Activated CD4-positive, alpha-beta T cell treated with anti-CD3 and anti-CD28 coated beads, Interleukin-2, amount 50 U/mL, for 16 hours (primary cell): ENCODE results near the gene CNIH1.
"Not testable (repeated sequence)": the region's sequence is repeated elsewhere in the genome, so short reads cannot be mapped to it uniquely, and the experiment has no call there.

Experiments
- DNase-seq: peaks from one replicate; pipeline ENCODE4 v3.0.0-alpha.2; 2020

Gene CNIH1

GRCh38 chr14:54425537-54426274, 15.5 kb downstream of the CNIH1 start:
- DNase-seq: no peak

DNA sequence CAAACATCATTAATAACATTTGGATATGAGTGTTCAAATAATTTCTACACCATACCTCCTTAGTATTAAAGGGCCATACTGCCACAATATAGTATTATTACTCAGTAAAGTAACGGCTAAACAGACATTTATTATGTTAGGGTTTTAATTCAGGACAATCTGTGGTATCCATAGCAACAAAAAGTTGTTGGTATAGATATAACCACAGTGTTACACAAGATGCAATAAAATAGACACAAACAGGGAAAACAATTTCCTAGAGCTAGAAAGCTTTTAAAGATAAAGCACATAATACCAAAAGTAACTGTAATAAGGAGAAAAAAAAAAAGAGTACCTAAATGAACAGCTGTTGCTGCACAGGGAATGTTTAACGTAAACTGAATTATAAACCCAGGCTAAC, 16.1 kb downstream of the CNIH1 start:
- no peak for DNase-seq

DNA sequence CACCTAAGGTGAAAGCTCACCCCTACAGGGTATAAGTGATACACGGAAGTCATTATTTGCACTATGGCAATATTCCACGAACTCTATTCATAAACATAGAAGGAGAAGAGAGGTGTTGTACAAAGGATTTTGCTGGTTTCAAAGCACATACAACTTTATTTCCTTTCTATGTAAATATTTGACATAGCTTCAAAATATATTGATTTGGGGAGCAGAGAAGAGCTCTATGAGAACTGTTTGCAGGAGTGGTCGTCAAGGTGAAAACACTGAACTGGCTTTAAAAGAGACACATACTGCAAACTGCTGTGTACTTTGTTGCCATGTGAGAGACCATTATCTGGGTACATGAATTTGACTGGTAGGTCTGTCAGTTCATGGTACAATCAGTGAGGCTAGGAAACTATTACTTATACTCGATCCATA, 16.7 kb downstream of the CNIH1 start:
- no peak for DNase-seq

GRCh38 chr14:54423991-54424390, 17.2 kb downstream of the CNIH1 start:
- DNase-seq: no peak

- DNase-seq: no peak
Observed at GRCh38 chr14:54420478-54421142, 20.6 kb downstream of the CNIH1 start.

DNA sequence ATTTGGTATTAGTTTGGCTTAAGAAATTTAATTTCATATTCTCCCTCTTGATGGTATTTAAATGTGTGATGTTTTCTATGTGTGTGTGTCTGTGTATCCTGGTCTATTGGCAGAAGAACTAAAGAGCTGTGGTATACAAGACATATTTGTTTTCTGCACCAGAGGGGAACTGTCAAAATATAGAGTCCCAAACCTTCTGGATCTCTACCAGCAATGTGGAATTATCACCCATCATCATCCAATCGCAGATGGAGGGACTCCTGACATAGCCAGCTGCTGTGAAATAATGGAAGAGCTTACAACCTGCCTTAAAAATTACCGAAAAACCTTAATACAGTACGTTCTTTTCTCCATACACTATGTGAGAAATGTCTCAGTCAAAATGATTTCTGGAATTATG, 29.8 kb downstream of the CNIH1 start:
- DNase-seq: no peak

DNA sequence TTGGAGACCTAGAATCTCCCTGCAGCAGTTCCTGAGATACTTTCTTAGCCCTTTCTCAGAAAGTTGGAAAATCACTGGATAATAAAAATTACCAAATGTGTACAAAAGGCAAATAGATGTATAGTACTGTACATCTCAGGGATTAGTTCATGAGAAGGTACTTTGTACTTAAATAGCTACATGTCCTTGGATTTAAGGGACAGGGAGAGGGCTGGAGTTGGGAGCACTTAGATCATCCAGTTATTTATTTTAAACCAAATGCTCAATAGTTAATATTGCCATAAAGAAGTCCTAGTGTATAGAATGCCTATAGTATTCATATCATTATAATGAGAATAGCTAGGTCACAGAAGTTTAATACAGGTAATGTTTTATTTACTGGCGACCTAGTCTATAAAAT, 31.0 kb downstream of the CNIH1 start:
- DNase-seq: no peak

GRCh38 chr14:54403401-54404005, 37.7 kb downstream of the CNIH1 start:
- DNase-seq: not testable (repeated sequence)

DNA sequence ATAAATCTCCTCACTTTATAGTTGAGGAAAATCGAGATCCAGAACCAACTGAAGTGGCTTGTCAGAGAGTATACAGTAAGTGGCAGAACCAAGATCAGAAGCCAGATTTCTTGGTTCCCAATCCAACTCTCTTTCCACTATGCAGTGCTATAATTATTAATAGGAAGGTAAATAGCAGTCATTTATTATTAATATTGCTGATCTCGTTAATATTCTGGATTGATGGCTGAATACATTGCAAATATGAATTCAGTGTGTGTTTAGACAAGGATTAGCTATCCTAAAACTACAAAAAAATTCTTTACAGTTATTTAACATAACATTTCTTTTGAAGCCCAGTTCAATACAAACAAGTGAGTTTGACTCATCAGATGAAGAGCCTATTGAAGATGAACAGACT, 41.6 kb downstream of the CNIH1 start:
- no peak for DNase-seq

DNA sequence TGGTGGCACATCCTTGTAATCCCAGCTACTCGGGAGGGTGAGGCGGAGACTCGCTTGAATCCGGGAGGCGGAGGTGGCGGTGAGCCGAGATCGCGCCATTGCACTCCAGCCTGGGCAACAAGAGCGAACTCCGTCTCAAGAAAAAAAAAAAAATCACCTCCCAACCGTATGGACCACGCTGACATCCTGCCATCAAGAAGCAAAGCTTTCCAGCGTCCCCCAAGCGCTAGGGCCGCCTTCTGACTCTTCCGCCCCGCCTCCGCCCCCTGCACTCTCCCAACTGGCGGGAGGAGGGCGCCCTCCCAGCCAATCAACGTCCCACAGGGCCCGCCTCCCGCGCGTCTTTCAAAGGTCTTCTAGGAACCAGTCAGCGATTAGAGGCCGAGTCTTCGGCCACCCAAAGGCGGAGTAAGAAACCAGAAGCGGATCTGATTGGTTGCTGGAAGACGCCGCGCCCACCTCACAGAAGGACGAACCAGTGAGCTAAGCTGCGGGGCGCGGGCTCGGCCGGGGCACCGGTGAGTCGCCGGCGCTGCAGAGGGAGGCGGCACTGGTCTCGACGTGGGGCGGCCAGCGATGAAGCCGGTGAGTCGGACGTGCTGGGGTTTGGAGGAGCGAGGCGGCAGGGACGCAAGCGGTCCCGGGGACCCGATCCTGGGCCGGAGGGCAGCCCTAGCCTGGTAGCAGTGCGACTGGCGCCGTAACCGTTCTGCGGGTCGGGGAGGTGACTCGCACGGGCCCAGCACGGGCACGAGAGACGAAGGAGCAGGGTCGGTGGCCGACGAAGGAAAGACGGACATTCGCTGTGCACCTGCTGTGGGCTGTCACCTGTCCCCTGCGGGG, 44.5 kb downstream of the CNIH1 start, which contains the start of gene CDKN3:
CDKN3 (plus strand) TSS at position 515 of the 843 bp plus-strand sequence; CDS start at position 577, 62 bp downstream.
- DNase-seq: peak; percentile 98

DNA sequence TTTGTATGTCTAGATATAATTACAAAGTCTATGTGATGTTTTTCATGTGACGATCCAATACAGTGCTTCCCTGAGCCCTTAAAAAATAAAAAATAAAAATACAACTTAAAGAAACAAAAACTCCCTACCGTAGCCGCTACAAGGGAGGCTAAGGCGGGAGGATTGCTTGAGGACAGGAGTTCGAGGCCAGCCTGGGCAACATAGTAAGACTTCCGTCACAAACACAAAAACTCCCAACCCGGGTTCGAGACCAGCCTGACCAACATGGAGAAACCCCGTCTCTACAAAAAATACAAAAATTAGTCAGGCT, 45.0 kb downstream of the CNIH1 start:
- DNase-seq: no peak

GRCh38 chr14:54395716-54396115, 45.5 kb downstream of the CNIH1 start:
- DNase-seq: no peak

DNA sequence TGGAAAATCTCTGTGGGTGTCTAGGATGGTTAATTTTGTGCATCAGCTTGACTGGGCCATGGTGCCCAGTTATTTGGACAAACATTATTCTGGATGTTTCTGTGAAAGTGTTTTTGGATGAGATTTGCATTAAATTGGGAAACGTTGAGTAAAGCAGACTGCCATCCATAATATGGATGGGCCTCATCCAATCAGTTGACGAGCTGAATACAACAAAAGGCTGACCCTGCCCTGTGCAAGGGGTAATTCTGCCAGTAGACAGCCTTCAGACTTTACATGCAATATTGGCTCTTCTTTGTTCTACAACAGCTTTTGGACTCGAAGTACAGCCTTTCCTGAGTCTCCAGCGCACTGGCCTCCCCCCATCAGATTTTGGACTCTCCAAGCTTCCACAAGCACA, 45.9 kb downstream of the CNIH1 start:
- DNase-seq: no peak

DNA sequence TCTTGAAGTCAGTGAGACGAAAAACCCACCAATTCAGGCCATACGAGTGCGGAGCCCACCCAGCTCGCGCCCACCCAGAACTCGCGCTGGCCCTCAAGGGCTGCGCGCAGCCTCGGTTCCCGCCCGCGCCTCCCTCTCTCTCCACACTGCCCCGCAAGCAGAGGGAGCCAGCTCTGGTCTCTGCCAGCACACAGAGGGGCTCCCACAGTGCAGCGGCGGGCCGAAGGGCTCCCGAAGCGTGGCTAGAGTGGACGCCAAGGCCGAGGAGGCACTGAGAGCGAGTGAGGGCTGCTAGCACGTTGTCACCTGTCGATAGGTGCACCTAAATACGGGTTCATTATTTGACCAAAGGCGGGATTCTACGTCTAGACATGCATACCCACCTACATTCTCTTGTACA, 46.6 kb downstream of the CNIH1 start:
- DNase-seq: no peak

DNA sequence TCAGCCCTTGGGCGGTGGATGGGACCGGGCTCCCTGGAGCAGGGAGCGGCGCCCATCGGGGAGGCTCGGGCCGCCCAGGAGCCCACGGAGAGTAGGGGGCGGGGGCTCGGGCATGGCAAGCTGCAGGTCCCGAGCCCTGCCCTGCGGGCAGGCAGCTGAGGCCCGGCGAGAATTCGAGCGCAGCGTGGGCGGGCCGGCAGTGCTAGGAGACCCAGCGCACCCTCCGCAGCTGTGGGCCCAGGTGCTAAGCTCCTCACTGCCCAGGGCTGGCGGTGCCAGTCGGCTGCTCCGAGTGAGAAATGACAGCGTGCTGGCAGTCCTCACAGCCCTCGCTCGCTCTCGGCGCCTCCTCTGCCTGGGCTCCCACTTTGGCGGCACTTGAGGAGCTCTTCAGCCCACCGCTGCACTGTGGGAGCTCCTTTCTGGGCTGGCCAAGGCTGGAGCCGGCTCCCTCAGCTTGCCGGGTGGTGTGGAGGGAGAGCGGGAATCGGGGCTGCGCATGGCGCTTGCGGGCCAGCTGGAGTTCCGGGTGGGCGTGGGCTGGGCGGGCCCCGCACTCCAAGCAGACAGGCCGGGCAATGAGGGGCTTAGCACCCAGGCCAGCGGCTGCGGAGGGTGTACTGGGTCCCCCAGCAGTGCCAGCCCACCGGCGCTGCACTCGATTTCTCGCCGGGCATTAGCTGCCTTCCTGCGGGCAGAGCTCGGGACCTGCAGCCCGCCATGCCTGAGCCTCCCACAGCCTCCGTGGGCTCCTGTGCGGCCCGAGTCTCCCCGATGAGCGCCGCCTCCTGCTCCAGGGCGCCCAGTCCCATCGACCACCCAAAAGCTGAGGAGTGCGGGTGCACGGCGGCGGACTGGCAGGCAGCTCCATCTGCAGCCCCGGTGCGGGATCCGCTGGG, 47.9 kb downstream of the CNIH1 start:
- DNase-seq: not testable (repeated sequence)

GRCh38 chr14:54392131-54392859, 48.9 kb downstream of the CNIH1 start:
- no peak for DNase-seq

DNA sequence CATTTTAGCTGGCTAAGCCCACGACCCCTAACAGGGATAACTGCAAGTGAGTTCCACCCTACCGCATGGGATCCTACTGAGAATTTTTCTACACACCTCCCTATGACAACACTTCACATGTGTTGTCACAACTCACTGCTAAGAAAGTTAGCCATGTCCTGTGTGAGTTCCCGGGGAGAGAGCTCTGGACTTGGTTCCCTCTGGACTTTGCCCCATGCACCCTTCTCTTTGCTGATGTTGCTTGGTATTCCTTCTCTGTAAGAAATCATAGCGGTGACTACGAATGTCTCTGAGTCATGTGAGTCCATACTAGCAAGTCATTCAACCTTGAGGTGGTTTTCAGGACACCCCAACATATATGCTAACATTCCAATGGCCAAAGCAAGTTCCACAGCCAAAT, 53.8 kb downstream of the CNIH1 start:
- no peak for DNase-seq

DNA sequence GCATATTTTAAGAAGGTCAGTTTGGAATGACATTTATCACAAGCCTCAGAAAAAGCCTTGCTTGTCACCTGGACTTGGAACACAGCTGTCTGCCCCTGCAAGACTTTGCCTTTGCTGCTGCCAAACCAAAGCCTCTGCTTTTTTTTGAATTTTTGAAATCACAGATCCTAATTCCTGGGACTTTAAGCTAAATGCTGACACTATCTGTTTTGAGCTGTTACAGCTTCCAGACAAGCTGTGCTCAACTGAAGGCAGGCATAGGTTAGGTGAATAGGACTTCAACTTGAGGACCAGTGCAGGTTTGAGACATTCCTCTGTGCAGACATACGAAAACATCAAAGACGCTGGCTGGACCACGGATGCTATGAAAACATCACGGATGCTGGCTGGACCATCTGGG, 55.6 kb downstream of the CNIH1 start:
- DNase-seq: no peak

- DNase-seq: no peak
Observed at GRCh38 chr14:54383835-54384234, 57.3 kb downstream of the CNIH1 start.

DNA sequence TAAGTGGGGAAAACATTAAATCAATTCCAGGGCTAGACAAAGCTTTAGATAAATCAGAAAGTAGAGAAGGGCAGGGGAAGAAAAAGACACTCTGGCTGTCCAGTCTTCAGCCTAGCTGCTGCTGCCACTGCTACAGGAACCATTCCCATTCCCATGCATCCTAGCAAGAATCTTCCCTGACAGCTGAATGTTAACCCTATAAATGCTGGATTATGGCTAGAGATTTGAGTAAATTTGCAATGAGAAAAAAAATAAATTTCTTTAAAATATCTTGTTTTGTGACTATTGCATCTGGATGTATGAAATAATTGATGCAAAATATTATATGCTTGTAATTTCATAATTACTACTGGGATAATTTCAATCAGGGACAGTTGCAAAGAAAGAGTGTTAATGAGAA, 59.4 kb downstream of the CNIH1 start:
- DNase-seq: no peak

DNA sequence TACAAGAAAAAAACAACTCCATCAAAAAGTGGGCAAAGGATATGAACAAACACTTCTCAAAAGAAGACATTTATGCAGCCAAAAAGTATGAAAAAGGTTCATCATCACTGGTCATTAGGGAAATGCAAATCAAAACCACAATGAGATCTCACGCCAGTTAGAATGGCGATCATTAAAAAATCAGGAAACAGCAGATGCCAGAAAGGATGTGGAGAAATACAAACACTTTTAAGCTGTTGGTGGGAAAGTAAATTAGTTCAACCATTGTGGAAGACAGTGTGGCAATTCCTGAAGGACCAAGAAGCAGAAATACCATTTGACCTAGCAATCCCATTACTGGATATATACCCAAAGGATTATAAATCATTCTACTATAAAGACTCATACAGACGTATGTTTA, 60.6 kb downstream of the CNIH1 start:
- DNase-seq: not testable (repeated sequence)

DNA sequence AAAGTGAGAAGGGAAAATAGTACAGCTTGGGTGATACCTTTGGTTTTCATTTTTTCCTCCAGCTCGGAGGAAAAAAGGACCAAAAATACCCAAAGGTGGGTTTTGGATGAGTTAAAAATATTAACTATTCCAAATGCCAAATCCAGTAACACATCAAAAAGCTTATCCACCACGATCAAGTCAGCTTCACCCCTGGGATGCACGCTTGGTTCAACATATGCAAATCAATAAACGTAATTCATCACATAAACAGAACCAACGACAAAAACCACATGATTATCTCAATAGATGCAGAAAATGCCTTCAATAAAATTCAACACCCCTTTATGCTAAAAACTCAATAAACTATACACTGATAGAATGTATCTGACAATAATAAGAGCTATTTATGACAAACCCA, 62.3 kb downstream of the CNIH1 start:
- DNase-seq: not testable (repeated sequence)
